B cell (primary cell): ENCODE data around the gene FSHR. TPM values are rescaled to one million over a fixed set of nuclear protein-coding genes. Genes with fewer than 3 reads are reported as not detected.
A peak's percentile ranks its signal among the peaks of the same experiment; 100 is the strongest.

ENCODE experiments used
- ATAC-seq: fragments of 200-7000 bp; cut with Tn5 transposase; one replicate; pipeline ENCODE4 v1.10.0; 2021; ENCODE audit warnings: low read depth, mild to moderate bottlenecking, moderate number of reproducible peaks, moderate library complexity
- CTCF ChIA-PET: fragments of 350-600 bp; sonication (Branson Sonifier 250); formaldehyde crosslinking; loops from one replicate; lab custom pipeline; 2021; ENCODE audit warnings: antibody characterized with exemption, inconsistent platforms; lab: Charles Lee
- POLR2A ChIA-PET: fragments of 350-600 bp; sonication (Branson Sonifier 250); formaldehyde crosslinking; loops from one replicate; lab custom pipeline; 2021; ENCODE audit warnings: antibody characterized with exemption; lab: Charles Lee
- DNase-seq: peaks from one replicate; pipeline ENCODE4 v3.0.0; 2013
- H2AFZ ChIP-seq: 2 replicates; pipeline ENCODE4 v1.6.1; 2012; ENCODE audit warnings: mild to moderate bottlenecking, low read depth, low read length; ENCODE audit not compliant: insufficient read depth, poor library complexity, severe bottlenecking
- H3K27ac ChIP-seq, 2 donors: 1 replicate in 1 of 2; 2 replicates in 1 of 2; pipeline ENCODE4 v1.5.1; 2012 to 2013; ENCODE audit warnings: low read length in 2 of 2, mild to moderate bottlenecking in 2 of 2, moderate library complexity in 1 of 2
- H3K27me3 ChIP-seq, 4 experiments: fragments of 200-600 bp in 1 of 4; sonication (generic) in 1 of 4; replicated peaks in 1 of 4; 1 replicate in 2 of 4; 2 replicates in 2 of 4; pipeline versions ENCODE4 v1.6.1 to v1.7.0; 2013 to 2016; ENCODE audit warnings: low read length in 3 of 4, mild to moderate bottlenecking in 2 of 4, mixed read lengths in 1 of 4, moderate library complexity in 1 of 4; ENCODE audit not compliant: insufficient read depth in 4 of 4, control insufficient read depth in 3 of 4; ENCODE audit errors: control extremely low read depth in 1 of 4
- H3K36me3 ChIP-seq, 2 experiments: replicated peaks in 1 of 2; 1 replicate in 1 of 2; 2 replicates in 1 of 2; pipeline versions ENCODE4 v1.6.1 to v1.7.1; 2013; ENCODE audit warnings: low read length in 1 of 2; ENCODE audit not compliant: insufficient read depth in 2 of 2, control insufficient read depth in 1 of 2; ENCODE audit errors: control extremely low read depth in 1 of 2, extremely low read depth in 1 of 2
- H3K4me1 ChIP-seq, 2 donors: fragments of 200-600 bp in 1 of 2; sonication (generic) in 1 of 2; 1 replicate in 1 of 2; 2 replicates in 1 of 2; pipeline versions ENCODE4 v1.5.1 to v1.6.1; 2013 to 2017; ENCODE audit warnings: low read length in 2 of 2; ENCODE audit not compliant: control insufficient read depth in 2 of 2, insufficient read depth in 2 of 2
- H3K4me2 ChIP-seq: replicated peaks from 2 replicates; pipeline ENCODE3; 2012; ENCODE audit warnings: mild to moderate bottlenecking, low read depth, low read length; ENCODE audit not compliant: poor library complexity, severe bottlenecking
- H3K4me3 ChIP-seq, 5 experiments: fragments of 200-600 bp in 1 of 5; sonication (generic) in 1 of 5; 1 replicate in 3 of 5; 2 replicates in 2 of 5; pipeline versions ENCODE4 v1.5.1 to v1.7.0; 2011 to 2016; ENCODE audit warnings: low read length in 4 of 5, mild to moderate bottlenecking in 4 of 5, low read depth in 2 of 5, control low read depth in 1 of 5, moderate library complexity in 1 of 5; ENCODE audit not compliant: insufficient read depth in 1 of 5; ENCODE audit errors: control extremely low read depth in 1 of 5, extremely low read depth in 1 of 5
- H3K79me2 ChIP-seq: fragments of 200-600 bp; sonication (generic); one replicate; pipeline ENCODE4 v1.6.0; 2016; ENCODE audit warnings: low read length; ENCODE audit not compliant: control insufficient read depth, insufficient read depth
- H3K9ac ChIP-seq: fragments of 200-600 bp; sonication (generic); 2 replicates; pipeline ENCODE4 v1.6.1; 2017; ENCODE audit warnings: mild to moderate bottlenecking, low read length, moderate library complexity
- H3K9me3 ChIP-seq, 3 donors: one replicate each; pipeline versions ENCODE4 v1.6.1 to v1.7.1; 2013; ENCODE audit warnings: low read length in 2 of 3; ENCODE audit not compliant: control insufficient read depth in 2 of 3, insufficient read depth in 1 of 3; ENCODE audit errors: control extremely low read depth in 1 of 3
- H4K20me1 ChIP-seq: 2 replicates; pipeline ENCODE4 v1.6.0; 2012; ENCODE audit warnings: mild to moderate bottlenecking, low read length; ENCODE audit not compliant: insufficient read depth, control insufficient read depth, poor library complexity, severe bottlenecking
- H3K27ac Mint-ChIP-seq: one replicate; pipeline ENCODE4 v1.8.0; 2021; ENCODE audit warnings: mixed read lengths
- H3K27me3 Mint-ChIP-seq: one replicate; pipeline ENCODE4 v1.8.0; 2021; ENCODE audit warnings: mixed read lengths
- H3K4me1 Mint-ChIP-seq: one replicate; pipeline ENCODE4 v1.8.0; 2021; ENCODE audit warnings: mixed read lengths
- H3K4me3 Mint-ChIP-seq: one replicate; pipeline ENCODE4 v1.8.0; 2021; ENCODE audit warnings: mixed read lengths
- H3K9me3 Mint-ChIP-seq: one replicate; pipeline ENCODE4 v1.8.0; 2022; ENCODE audit warnings: mixed read lengths; ENCODE audit not compliant: insufficient read depth
- EZH2 ChIP-seq: IDR thresholded peaks from 2 replicates; pipeline ENCODE4 v1.6.1; 2012; ENCODE audit warnings: borderline replicate concordance, low read depth, mild to moderate bottlenecking, moderate library complexity, low read length; ENCODE audit not compliant: insufficient read depth, poor library complexity, severe bottlenecking
- WGBS: methylation state at CpG from one replicate; pipeline ENCODE4 v1.1.5; 2013; ENCODE audit warnings: missing lambda C conversion rate; ENCODE audit not compliant: insufficient coverage; 5-methylcytosine and 5-hydroxymethylcytosine counted together
- intact Hi-C: fragments of 100-400 bp; cut with micrococcal nuclease; formaldehyde crosslinking; loops from one replicate; pipeline ENCODE4 v1.10.0; 2022
- polyA plus RNA-seq: library from polyadenylated mRNA; depleted of rRNA; stranded (reverse); fragments of >200 nt; gene quantifications from 2 replicates; pipeline ENCODE4 v1.2.3, GENCODE V29; 2012
- total RNA-seq, 2 donors: library from RNA; stranded (reverse); fragments of 120-200 nt in 1 of 2; gene quantifications; 1 replicate in 1 of 2; 2 replicates in 1 of 2; pipeline versions ENCODE4 v1.2.3 to v1.2.4, GENCODE V29; 2013 to 2022
- TF ChIP-seq, protein P1 (sequence below): fragments of 200-600 bp; IDR thresholded peaks from one replicate; pipeline ENCODE4 v1.8.0; 2022; ENCODE audit warnings: antibody characterized with exemption, mild to moderate bottlenecking

FSHR gene
- total and polyA plus RNA-seq, 2 donors (not counting 1 experiment from before 2014, with no cell fraction given): not detected

DNA sequence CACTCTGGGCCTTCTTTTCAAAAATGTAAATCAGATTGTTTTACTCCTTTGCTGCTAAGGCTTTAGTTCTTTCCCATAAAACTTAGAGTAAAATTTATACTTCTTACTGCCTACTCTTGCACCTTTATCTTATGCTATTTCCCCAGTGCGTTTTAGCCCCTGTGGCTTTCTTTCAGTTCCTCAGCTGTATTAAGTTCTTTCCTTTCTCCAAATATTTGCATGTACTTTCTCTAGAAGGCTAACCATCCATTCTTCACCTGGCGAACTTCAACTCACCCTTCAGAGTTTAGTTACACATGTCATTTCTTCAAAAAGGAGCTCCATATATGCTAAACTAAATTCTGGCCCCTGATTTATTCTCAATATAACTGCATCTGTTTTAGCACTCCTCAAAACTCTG, 160.7 kb downstream of the FSHR start:
- WGBS: 58% methylated on average over 2 of the region's 2 CpGs
- H3K9ac ChIP-seq: no peak overlapping the region
- Mint-ChIP-seq H3K4me1 (peaks cover 30% of the 10 kb centered on the region), H3K27me3 (no peaks in the 10 kb centered on the region), H3K4me3 (peak overlapping the region; percentile 2), H3K27ac (no peak overlapping the region), H3K9me3 (peaks cover 3% of the 10 kb centered on the region)
- no peak overlapping the region for H3K4me3 ChIP-seq
- no peak overlapping the region for H3K4me2 ChIP-seq
- CTCF ChIA-PET: no interaction called here
- intact Hi-C loops: no loop called here
- ATAC-seq (no peak), DNase-seq (no peak)
- no peaks in the 10 kb centered on the region for H3K27me3 ChIP-seq
- H3K27ac ChIP-seq: no peak overlapping the region
- peaks cover 0 to 10% of the 10 kb centered on the region in 2 donors for H3K4me1 ChIP-seq
- H2AFZ ChIP-seq: no peak overlapping the region
- POLR2A ChIA-PET: no interaction called here
- no peaks in the 10 kb centered on the region for H3K9me3 ChIP-seq
- H3K36me3 ChIP-seq: no peaks in the 10 kb centered on the region
- TF ChIP-seq, protein P1, sequence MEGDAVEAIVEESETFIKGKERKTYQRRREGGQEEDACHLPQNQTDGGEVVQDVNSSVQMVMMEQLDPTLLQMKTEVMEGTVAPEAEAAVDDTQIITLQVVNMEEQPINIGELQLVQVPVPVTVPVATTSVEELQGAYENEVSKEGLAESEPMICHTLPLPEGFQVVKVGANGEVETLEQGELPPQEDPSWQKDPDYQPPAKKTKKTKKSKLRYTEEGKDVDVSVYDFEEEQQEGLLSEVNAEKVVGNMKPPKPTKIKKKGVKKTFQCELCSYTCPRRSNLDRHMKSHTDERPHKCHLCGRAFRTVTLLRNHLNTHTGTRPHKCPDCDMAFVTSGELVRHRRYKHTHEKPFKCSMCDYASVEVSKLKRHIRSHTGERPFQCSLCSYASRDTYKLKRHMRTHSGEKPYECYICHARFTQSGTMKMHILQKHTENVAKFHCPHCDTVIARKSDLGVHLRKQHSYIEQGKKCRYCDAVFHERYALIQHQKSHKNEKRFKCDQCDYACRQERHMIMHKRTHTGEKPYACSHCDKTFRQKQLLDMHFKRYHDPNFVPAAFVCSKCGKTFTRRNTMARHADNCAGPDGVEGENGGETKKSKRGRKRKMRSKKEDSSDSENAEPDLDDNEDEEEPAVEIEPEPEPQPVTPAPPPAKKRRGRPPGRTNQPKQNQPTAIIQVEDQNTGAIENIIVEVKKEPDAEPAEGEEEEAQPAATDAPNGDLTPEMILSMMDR: no peak
- TF ChIP-seq EZH2: no peak
- no peaks in the 10 kb centered on the region for H3K79me2 ChIP-seq
- H4K20me1 ChIP-seq: no peaks in the 10 kb centered on the region

DNA sequence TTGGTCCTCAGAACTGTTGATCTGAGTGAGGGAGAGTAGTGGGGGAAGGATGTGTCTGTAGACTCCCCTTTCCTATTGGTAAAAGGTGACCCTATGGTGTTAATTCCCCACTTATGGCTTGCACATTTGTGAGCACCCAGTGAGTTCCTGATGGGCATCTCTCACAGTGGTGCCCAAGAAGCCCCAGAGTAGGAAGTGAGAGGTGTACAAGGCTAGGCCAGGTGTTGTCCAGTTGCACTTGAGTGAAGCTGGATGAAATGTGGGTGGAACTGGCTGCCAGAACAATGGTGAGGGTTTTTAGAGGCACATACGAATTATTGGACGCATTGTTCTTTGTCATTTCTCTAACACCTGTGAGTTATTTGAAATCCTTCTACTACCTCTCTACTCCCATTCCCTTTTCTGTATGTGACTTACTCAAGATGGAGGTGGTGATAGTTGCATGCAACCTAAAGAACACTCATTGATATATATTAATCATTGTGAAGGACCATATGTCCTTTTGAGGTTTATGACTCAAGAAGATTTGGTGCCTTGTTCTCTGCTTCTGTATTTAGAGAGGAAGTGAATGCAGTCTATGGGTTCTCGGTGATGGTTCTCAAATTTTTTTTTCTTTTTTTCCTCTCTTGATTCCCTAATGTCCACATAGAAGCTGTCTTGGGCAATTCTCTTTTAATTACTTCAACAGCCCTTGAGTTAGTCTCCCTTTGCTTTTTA, 162.7 kb downstream of the FSHR start:
- H2AFZ ChIP-seq: no peak overlapping the region
- H3K4me3 ChIP-seq: no peak overlapping the region
- no peak for DNase-seq
- ChIA-PET POLR2A (no interaction called here), CTCF (no interaction called here)
- ATAC-seq: no peak
- no peak overlapping the region for H3K4me2 ChIP-seq
- Mint-ChIP-seq H3K27me3 (no peaks in the 10 kb centered on the region), H3K27ac (peak overlapping the region; percentile 37), H3K9me3 (no peaks in the 10 kb centered on the region), H3K4me3 (no peak overlapping the region), H3K4me1 (peaks cover 30% of the 10 kb centered on the region)
- H3K9me3 ChIP-seq: no peaks in the 10 kb centered on the region
- H3K79me2 ChIP-seq: no peaks in the 10 kb centered on the region
- WGBS: no CpG with 5 or more reads among the region's 3 CpGs
- H3K9ac ChIP-seq: no peak overlapping the region
- TF ChIP-seq, protein P1: no peak
- TF ChIP-seq EZH2: no peak
- no peaks in the 10 kb centered on the region for H3K36me3 ChIP-seq
- H4K20me1 ChIP-seq: no peaks in the 10 kb centered on the region
- intact Hi-C loops: no loop called here
- H3K27ac ChIP-seq: no peak overlapping the region
- H3K4me1 ChIP-seq: peaks cover 0 to 10% of the 10 kb centered on the region in 2 donors
- no peaks in the 10 kb centered on the region for H3K27me3 ChIP-seq
